Bone marrow (tissue), 2 donors: ENCODE data around the gene MAGEB17.

ENCODE experiments used
- DNase-seq, 2 donors: peaks; one replicate each; lab custom pipeline; 2025; lab: John Stamatoyannopoulos, UW

The MAGEB17 gene

DNA sequence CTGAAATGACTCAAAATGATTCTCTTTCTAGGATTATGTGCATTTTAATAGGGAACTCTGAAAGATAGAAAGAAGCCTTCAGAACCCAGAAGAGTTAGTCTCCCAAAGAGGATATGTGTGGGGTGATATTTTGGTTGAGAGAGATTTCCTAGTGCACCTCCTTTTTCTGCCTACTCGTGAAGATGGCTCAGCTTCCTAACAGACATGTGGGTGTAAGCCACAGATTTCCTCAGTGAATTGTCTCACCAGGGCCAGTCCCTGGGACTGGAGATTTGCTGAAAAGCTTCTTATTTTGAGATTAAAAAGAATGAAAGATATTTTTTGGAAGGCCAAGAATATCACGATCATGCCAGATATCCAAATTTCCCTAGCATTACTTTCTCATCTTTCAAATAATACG lies 42.8 kb downstream of the MAGEB17 start:
- DNase-seq: no peak

DNA sequence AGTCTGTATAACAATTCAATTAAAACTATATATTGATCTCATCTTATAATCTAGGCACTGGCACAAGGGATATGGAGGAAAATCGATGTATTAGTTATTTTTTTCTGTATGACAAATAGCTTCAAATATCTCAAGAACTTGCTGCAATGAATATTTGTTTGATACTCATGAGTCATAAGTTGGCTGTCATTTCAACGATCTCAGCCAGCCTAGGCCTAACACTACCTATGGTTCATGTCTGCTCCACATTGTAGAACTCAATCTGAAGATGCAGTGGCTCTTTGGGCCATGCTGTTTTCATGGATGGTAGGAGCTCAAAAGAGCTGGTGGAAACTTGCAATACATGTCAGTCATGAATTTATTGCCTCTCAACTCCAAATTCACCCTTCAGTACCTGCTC lies 44.7 kb downstream of the MAGEB17 start:
- DNase-seq: no peak

DNA sequence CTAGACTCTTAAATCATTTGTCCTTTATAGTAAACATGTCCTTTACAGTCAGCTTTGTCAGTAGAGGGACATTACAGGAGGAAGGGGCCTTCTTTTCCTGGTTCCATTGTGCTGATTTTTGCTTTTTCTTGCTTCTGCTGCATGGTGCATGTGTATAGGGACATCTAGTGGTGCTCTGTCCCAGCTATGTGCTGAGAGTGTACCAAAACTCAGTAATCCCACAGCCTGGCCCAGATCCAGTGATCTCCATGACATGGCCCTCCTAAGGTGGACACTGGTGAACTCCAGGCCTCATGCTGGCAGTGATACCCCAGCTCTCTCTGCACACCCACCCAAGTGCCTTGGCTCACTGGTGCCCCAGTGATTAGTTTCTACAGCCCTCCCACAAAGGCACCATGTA lies 45.2 kb downstream of the MAGEB17 start:
- DNase-seq: no peak

DNA sequence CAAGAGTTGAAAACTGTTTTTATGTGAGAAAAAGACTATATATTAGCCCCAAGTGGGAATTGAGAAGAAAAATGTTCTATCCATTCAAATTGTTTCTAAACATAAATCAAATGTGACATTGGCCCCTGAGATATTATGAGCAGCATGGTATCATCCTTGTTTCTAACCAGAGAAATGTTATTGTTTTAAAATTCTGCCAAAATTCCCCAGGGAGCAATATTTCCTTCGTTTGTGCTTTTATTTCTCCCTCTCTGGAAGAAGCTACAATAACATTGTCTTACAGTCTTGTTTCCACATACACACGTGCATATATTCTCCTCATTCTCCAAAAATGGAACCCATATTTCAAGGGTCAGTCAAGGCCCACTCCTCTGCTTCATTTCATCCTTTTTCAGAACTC lies 46.7 kb downstream of the MAGEB17 start:
- no peak for DNase-seq

DNA sequence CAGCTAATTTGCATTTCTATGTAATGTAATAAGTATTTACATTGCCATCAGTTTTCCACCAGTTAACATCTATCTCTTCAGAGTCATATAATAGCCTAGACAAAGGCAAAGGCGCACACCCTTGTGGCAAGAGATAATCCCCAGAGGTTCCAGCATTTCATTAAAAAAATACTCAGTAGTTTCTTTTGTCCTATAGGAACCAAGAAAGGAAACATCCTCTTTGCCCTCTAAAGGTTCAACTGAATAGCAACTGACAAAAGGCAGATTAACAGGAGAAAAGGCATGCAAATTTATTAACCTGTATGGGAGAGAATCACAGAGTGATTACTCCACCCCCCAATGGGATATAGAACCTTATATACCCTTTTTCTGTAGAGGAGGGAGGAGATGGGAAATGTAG lies 48.4 kb downstream of the MAGEB17 start:
- no peak for DNase-seq
